Measurements from ENCODE around the gene TECPR2. TPM values are rescaled to one million over a fixed set of nuclear protein-coding genes. Genes with fewer than 3 reads are reported as not detected.

Gene TECPR2
- polyA plus RNA-seq, 1 donor (not counting 4 experiments of a cell fraction or from before 2014, with no cell fraction given): 8.3 TPM

GRCh38 chr14:102333390-102333789 lies 29.4 kb upstream of the TECPR2 start:
- dilution Hi-C loops (cut with MboI; ENCODE audit: extremely low pct_ligation_motif_present, low sequenced_read_pairs): no loop called here
- TF ChIP-seq EZH2 (IDR thresholded peaks at IDR 0.05; ENCODE audit: low read length): no peak
- no peak for TF ChIP-seq CTCF (optimal IDR thresholded peaks at IDR 0.05 in 1 of 3, IDR thresholded peaks at IDR 0.05 in 1 of 3, conservative IDR thresholded peaks at IDR 0.05 in 1 of 3; ENCODE audit: extremely low read depth in 1 of 3, insufficient read depth in 2 of 3, low read length in 3 of 3)
- FAIRE-seq (no peak), DNase-seq (ENCODE audit: low read depth, low spot score) (no peak)
- Histone ChIP-seq H4K20me1 (ENCODE audit: control insufficient read depth, extremely low read depth, insufficient read depth, low read length) (no peaks in the 10 kb centered on the region), H2AFZ (ENCODE audit: control insufficient read depth, low read length) (no peak overlapping the region), H3K27ac (ENCODE audit: control insufficient read depth, insufficient read depth, low read length) (no peak overlapping the region), H3K4me2 (ENCODE audit: control insufficient read depth, extremely low read depth, insufficient read depth, low read depth, low read length) (no peak overlapping the region), H3K27me3 (ENCODE audit: control insufficient read depth, extremely low read depth, insufficient read depth, low read length) (no peaks in the 10 kb centered on the region), H3K36me3 (ENCODE audit: control insufficient read depth in 2 of 2, extremely low read depth in 1 of 2, insufficient read depth in 2 of 2, low read length in 2 of 2) (peaks cover 9 to 10% of the 10 kb centered on the region in 2 experiments), H3K4me1 (ENCODE audit: control insufficient read depth, extremely low read depth, insufficient read depth, low read length) (no peaks in the 10 kb centered on the region), H3K4me3 (ENCODE audit: control insufficient read depth in 2 of 3, extremely low read depth in 1 of 3, insufficient read depth in 2 of 3, low read depth in 1 of 3, low read length in 3 of 3) (no peak overlapping the region), H3K9ac (ENCODE audit: control insufficient read depth, extremely low read depth, insufficient read depth, low read length) (no peak overlapping the region), H3K9me3 (ENCODE audit: control insufficient read depth, low read depth, low read length) (no peaks in the 10 kb centered on the region), H3K9me1 (ENCODE audit: control insufficient read depth, extremely low read depth, insufficient read depth, low read length) (no peaks in the 10 kb centered on the region), H3K79me2 (ENCODE audit: control insufficient read depth, insufficient read depth, low read length) (no peaks in the 10 kb centered on the region)

GRCh38 chr14:102333795-102334705 lies 28.7 kb upstream of the TECPR2 start:
- dilution Hi-C loops (cut with MboI; ENCODE audit: extremely low pct_ligation_motif_present, low sequenced_read_pairs): no loop called here
- Histone ChIP-seq H3K9ac (ENCODE audit: control insufficient read depth, extremely low read depth, insufficient read depth, low read length) (no peak overlapping the region), H3K4me2 (ENCODE audit: control insufficient read depth, extremely low read depth, insufficient read depth, low read depth, low read length) (no peak overlapping the region), H3K4me3 (ENCODE audit: control insufficient read depth in 2 of 3, extremely low read depth in 1 of 3, insufficient read depth in 2 of 3, low read depth in 1 of 3, low read length in 3 of 3) (no peak overlapping the region), H3K79me2 (ENCODE audit: control insufficient read depth, insufficient read depth, low read length) (no peaks in the 10 kb centered on the region), H3K36me3 (ENCODE audit: control insufficient read depth in 2 of 2, extremely low read depth in 1 of 2, insufficient read depth in 2 of 2, low read length in 2 of 2) (peaks cover 10 to 11% of the 10 kb centered on the region in 2 experiments), H3K27me3 (ENCODE audit: control insufficient read depth, extremely low read depth, insufficient read depth, low read length) (no peaks in the 10 kb centered on the region), H3K9me3 (ENCODE audit: control insufficient read depth, low read depth, low read length) (no peaks in the 10 kb centered on the region), H2AFZ (ENCODE audit: control insufficient read depth, low read length) (no peak overlapping the region), H3K9me1 (ENCODE audit: control insufficient read depth, extremely low read depth, insufficient read depth, low read length) (no peaks in the 10 kb centered on the region), H3K27ac (ENCODE audit: control insufficient read depth, insufficient read depth, low read length) (no peak overlapping the region), H3K4me1 (ENCODE audit: control insufficient read depth, extremely low read depth, insufficient read depth, low read length) (no peaks in the 10 kb centered on the region), H4K20me1 (ENCODE audit: control insufficient read depth, extremely low read depth, insufficient read depth, low read length) (no peaks in the 10 kb centered on the region)
- DNase-seq (ENCODE audit: low read depth, low spot score): no peak
- FAIRE-seq: no peak
- no peak for TF ChIP-seq EZH2 (IDR thresholded peaks at IDR 0.05; ENCODE audit: low read length)
- no peak for TF ChIP-seq CTCF (optimal IDR thresholded peaks at IDR 0.05 in 1 of 3, IDR thresholded peaks at IDR 0.05 in 1 of 3, conservative IDR thresholded peaks at IDR 0.05 in 1 of 3; ENCODE audit: extremely low read depth in 1 of 3, insufficient read depth in 2 of 3, low read length in 3 of 3)
